RWPE2 (cell line): ENCODE data around the gene UBE2O.

Source experiments
- ATAC-seq: fragments of 200-7000 bp; cut with Tn5 transposase; 3 replicates; pipeline ENCODE4 v1.9.1; 2021; ENCODE audit warnings: low read depth
- DNase-seq: peaks from one replicate; pipeline ENCODE4 v3.0.0-alpha.2; 2020; ENCODE audit warnings: low spot score
- H3K27ac ChIP-seq: fragments of 450-650 bp; 2 replicates; pipeline ENCODE4 v1.5.1; 2017; ENCODE audit warnings: mild to moderate bottlenecking; ENCODE audit not compliant: poor library complexity, severe bottlenecking
- H3K27me3 ChIP-seq: fragments of 250-450 bp; sonication (Bioruptor Pico); 2 replicates; pipeline ENCODE4 v1.5.1; 2021; ENCODE audit warnings: mild to moderate bottlenecking, moderate library complexity; ENCODE audit not compliant: insufficient read depth, poor library complexity, severe bottlenecking
- H3K36me3 ChIP-seq: fragments of 250-450 bp; sonication (Bioruptor Pico); 2 replicates; pipeline ENCODE4 v1.5.1; 2020; ENCODE audit warnings: low read depth, mild to moderate bottlenecking, moderate library complexity
- H3K4me1 ChIP-seq: fragments of 250-450 bp; sonication (Bioruptor Pico); 2 replicates; pipeline ENCODE4 v1.5.1; 2021; ENCODE audit warnings: mild to moderate bottlenecking, moderate library complexity; ENCODE audit not compliant: insufficient read depth, poor library complexity, severe bottlenecking
- H3K4me3 ChIP-seq: fragments of 250-450 bp; sonication (Bioruptor Pico); 2 replicates; pipeline ENCODE4 v1.5.1; 2021; ENCODE audit warnings: mild to moderate bottlenecking, moderate library complexity; ENCODE audit not compliant: severe bottlenecking
- H3K9me3 ChIP-seq: fragments of 250-450 bp; sonication (Bioruptor Pico); 2 replicates; pipeline ENCODE4 v1.5.1; 2021; ENCODE audit warnings: mild to moderate bottlenecking, moderate library complexity; ENCODE audit not compliant: severe bottlenecking
- CTCF ChIP-seq: fragments of 450-650 bp; IDR thresholded peaks from one replicate; pipeline ENCODE4 v1.5.1; 2017; ENCODE audit warnings: mild to moderate bottlenecking, moderate library complexity; ENCODE audit not compliant: poor library complexity, severe bottlenecking

Gene UBE2O

GRCh38 chr17:76500074-76500746, 47.3 kb upstream of the UBE2O start:
- H3K9me3 ChIP-seq: no peaks in the 10 kb centered on the region
- DNase-seq (no peak), ATAC-seq (peak; percentile 6; the same call in 1 of the 3 replicates)
- no peaks in the 10 kb centered on the region for H3K27me3 ChIP-seq
- no peaks in the 10 kb centered on the region for H3K36me3 ChIP-seq
- peaks cover 29% of the 10 kb centered on the region for H3K4me1 ChIP-seq
- peak overlapping the region; percentile 66 for H3K27ac ChIP-seq
- TF ChIP-seq CTCF: no peak
- H3K4me3 ChIP-seq: peak overlapping the region; percentile 66

GRCh38 chr17:76499267-76499667, 46.3 kb upstream of the UBE2O start:
- Histone ChIP-seq H3K27ac (peak overlapping the region; percentile 66), H3K9me3 (no peaks in the 10 kb centered on the region), H3K36me3 (no peaks in the 10 kb centered on the region), H3K27me3 (no peaks in the 10 kb centered on the region), H3K4me3 (no peak overlapping the region), H3K4me1 (peaks cover 29% of the 10 kb centered on the region)
- peak; percentile 8; the same call in 2 of the 3 replicates for ATAC-seq
- TF ChIP-seq CTCF: no peak
- DNase-seq: no peak

GRCh38 chr17:76498876-76499251, 45.9 kb upstream of the UBE2O start:
- peaks cover 32% of the 10 kb centered on the region for H3K4me1 ChIP-seq
- no peak for DNase-seq

GRCh38 chr17:76497979-76498875, 45.3 kb upstream of the UBE2O start:
- no peaks in the 10 kb centered on the region for H3K9me3 ChIP-seq
- peak overlapping the region; percentile 66 for H3K27ac ChIP-seq
- peak; percentile 90 for DNase-seq
- H3K4me1 ChIP-seq: peaks cover 39% of the 10 kb centered on the region
- no peaks in the 10 kb centered on the region for H3K36me3 ChIP-seq
- no peaks in the 10 kb centered on the region for H3K27me3 ChIP-seq
- no peak for TF ChIP-seq CTCF
- peak; percentile 64 for ATAC-seq
- H3K4me3 ChIP-seq: no peak overlapping the region

More at GRCh38 chr17:76498876-76499251, 45.9 kb upstream of the UBE2O start:
- no peak for TF ChIP-seq CTCF
- Histone ChIP-seq H3K27ac (peak overlapping the region; percentile 66), H3K27me3 (no peaks in the 10 kb centered on the region), H3K9me3 (no peaks in the 10 kb centered on the region), H3K4me3 (no peak overlapping the region), H3K36me3 (no peaks in the 10 kb centered on the region)
- ATAC-seq: no peak
